ENCODE data around the gene NAB2. TPM values are rescaled to one million over a fixed set of nuclear protein-coding genes. Genes with fewer than 3 reads are reported as not detected.

The NAB2 gene
- total and polyA plus RNA-seq, 4 donors: 1.9 to 10.0 (median 6.2) TPM

DNA sequence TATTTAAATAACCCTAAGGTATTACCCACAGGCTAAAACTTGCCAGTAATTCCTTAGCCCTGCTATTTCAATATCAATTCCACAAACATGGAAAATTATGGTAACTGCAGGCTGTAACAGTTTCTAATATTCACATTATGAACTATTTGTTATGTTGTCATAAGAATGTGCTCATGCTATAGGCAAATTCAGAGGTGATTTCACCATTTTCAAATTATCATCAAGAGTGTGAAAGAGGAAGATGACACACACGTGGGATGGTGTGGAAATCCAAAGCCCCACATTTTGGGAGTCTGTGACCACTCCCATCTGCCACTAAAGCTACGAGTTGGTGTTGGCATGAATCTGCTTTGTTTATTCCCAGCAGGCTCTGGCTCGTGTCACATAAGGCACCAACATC, 33.1 kb upstream of the NAB2 start:
- TF ChIP-seq RXRA (IDR thresholded peaks at IDR 0.05): no peak
- no peak for TF ChIP-seq JUND (IDR thresholded peaks at IDR 0.05)
- no peak for TF ChIP-seq GABPA (IDR thresholded peaks at IDR 0.05 in 1 of 2, conservative IDR thresholded peaks at IDR 0.05 in 1 of 2)
- no peak for TF ChIP-seq HNF4A (conservative IDR thresholded peaks at IDR 0.05)
- TF ChIP-seq, protein P1, sequence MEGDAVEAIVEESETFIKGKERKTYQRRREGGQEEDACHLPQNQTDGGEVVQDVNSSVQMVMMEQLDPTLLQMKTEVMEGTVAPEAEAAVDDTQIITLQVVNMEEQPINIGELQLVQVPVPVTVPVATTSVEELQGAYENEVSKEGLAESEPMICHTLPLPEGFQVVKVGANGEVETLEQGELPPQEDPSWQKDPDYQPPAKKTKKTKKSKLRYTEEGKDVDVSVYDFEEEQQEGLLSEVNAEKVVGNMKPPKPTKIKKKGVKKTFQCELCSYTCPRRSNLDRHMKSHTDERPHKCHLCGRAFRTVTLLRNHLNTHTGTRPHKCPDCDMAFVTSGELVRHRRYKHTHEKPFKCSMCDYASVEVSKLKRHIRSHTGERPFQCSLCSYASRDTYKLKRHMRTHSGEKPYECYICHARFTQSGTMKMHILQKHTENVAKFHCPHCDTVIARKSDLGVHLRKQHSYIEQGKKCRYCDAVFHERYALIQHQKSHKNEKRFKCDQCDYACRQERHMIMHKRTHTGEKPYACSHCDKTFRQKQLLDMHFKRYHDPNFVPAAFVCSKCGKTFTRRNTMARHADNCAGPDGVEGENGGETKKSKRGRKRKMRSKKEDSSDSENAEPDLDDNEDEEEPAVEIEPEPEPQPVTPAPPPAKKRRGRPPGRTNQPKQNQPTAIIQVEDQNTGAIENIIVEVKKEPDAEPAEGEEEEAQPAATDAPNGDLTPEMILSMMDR (IDR thresholded peaks at IDR 0.05; ENCODE audit: low read depth, low read length, missing input control): no peak
- no peak for TF ChIP-seq TAF1 (conservative IDR thresholded peaks at IDR 0.05)
- TF ChIP-seq, protein P2, sequence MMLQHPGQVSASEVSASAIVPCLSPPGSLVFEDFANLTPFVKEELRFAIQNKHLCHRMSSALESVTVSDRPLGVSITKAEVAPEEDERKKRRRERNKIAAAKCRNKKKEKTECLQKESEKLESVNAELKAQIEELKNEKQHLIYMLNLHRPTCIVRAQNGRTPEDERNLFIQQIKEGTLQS (IDR thresholded peaks at IDR 0.05): no peak
- TF ChIP-seq HNF4G (IDR thresholded peaks at IDR 0.05): no peak
- TF ChIP-seq RAD21 (IDR thresholded peaks at IDR 0.05): no peak
- TF ChIP-seq, protein P3, sequence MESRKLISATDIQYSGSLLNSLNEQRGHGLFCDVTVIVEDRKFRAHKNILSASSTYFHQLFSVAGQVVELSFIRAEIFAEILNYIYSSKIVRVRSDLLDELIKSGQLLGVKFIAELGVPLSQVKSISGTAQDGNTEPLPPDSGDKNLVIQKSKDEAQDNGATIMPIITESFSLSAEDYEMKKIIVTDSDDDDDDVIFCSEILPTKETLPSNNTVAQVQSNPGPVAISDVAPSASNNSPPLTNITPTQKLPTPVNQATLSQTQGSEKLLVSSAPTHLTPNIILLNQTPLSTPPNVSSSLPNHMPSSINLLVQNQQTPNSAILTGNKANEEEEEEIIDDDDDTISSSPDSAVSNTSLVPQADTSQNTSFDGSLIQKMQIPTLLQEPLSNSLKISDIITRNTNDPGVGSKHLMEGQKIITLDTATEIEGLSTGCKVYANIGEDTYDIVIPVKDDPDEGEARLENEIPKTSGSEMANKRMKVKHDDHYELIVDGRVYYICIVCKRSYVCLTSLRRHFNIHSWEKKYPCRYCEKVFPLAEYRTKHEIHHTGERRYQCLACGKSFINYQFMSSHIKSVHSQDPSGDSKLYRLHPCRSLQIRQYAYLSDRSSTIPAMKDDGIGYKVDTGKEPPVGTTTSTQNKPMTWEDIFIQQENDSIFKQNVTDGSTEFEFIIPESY (IDR thresholded peaks at IDR 0.05): no peak
- TF ChIP-seq, protein P4, sequence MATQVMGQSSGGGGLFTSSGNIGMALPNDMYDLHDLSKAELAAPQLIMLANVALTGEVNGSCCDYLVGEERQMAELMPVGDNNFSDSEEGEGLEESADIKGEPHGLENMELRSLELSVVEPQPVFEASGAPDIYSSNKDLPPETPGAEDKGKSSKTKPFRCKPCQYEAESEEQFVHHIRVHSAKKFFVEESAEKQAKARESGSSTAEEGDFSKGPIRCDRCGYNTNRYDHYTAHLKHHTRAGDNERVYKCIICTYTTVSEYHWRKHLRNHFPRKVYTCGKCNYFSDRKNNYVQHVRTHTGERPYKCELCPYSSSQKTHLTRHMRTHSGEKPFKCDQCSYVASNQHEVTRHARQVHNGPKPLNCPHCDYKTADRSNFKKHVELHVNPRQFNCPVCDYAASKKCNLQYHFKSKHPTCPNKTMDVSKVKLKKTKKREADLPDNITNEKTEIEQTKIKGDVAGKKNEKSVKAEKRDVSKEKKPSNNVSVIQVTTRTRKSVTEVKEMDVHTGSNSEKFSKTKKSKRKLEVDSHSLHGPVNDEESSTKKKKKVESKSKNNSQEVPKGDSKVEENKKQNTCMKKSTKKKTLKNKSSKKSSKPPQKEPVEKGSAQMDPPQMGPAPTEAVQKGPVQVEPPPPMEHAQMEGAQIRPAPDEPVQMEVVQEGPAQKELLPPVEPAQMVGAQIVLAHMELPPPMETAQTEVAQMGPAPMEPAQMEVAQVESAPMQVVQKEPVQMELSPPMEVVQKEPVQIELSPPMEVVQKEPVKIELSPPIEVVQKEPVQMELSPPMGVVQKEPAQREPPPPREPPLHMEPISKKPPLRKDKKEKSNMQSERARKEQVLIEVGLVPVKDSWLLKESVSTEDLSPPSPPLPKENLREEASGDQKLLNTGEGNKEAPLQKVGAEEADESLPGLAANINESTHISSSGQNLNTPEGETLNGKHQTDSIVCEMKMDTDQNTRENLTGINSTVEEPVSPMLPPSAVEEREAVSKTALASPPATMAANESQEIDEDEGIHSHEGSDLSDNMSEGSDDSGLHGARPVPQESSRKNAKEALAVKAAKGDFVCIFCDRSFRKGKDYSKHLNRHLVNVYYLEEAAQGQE (IDR thresholded peaks at IDR 0.05): no peak
- TF ChIP-seq YY1 (IDR thresholded peaks at IDR 0.05): no peak
- no peak for TF ChIP-seq FOXA2 (IDR thresholded peaks at IDR 0.05)
- TF ChIP-seq NR2F2 (IDR thresholded peaks at IDR 0.05): no peak
- no peak for TF ChIP-seq EGR1 (IDR thresholded peaks at IDR 0.05; ENCODE audit: low read depth in 2 of 2)
- H3K9me3 ChIP-seq (ENCODE audit: control insufficient read depth in 4 of 4, low read length in 3 of 4): no peaks in the 10 kb centered on the region
- no peak overlapping the region for H3K9ac ChIP-seq (ENCODE audit: low read depth in 1 of 2, low read length in 2 of 2)
- H3K36me3 ChIP-seq (ENCODE audit: control insufficient read depth in 4 of 4, insufficient read depth in 3 of 4, low read depth in 1 of 4, low read length in 3 of 4): peaks cover 0 to 5% (median 2%) of the 10 kb centered on the region in 4 donors
- no peak overlapping the region for H3K27ac ChIP-seq (ENCODE audit: low read depth in 1 of 2, low read length in 2 of 2)
- no peak for DNase-seq (ENCODE audit: low spot score)
- H3K27me3 ChIP-seq (ENCODE audit: control insufficient read depth in 4 of 4, insufficient read depth in 4 of 4, low read length in 3 of 4): no peaks in the 10 kb centered on the region
- 80% methylated on average over 3 of the region's 3 CpGs for WGBS
- no peak overlapping the region for H3K4me3 ChIP-seq (ENCODE audit: low read depth in 1 of 3, low read length in 3 of 3)
- H3K4me1 ChIP-seq (ENCODE audit: control insufficient read depth in 4 of 4, insufficient read depth in 4 of 4, low read length in 3 of 4): no peaks in the 10 kb centered on the region

DNA sequence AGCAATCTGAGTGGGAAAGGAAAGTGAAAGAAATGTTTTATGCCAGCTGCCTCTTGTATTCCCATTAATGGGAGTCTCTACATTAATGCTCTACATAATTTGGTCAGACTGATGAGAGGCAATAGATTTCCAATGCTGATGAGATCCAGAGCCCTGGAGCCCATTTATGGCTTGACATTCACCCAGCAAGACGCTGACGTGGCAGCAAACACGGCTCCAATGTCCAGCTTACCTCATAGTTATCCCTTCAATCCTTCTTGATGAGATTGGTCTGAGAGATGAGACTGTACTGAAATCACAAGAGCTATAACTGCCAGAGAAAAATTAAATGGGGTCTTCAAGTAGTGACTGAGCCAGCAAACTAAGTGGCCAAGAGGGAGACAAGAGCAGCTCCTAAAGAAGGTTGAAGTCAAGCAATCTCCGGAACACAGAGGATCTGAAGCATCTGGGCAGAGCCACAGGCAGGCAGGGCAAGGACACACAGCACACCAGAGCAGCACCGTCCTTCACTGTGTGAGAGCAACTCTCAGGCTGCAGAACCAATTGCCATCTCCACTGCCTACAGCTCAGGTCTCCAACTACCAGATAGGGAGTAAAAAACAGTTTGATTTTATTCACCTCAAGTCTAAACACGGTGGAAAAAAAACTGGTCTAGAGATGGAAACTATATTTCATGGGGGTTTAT, 31.7 kb upstream of the NAB2 start:
- H3K27me3 ChIP-seq (ENCODE audit: control insufficient read depth in 4 of 4, insufficient read depth in 4 of 4, low read length in 3 of 4): no peaks in the 10 kb centered on the region
- 90% methylated on average over 6 of the region's 6 CpGs for WGBS
- peaks cover 0 to 5% (median 2%) of the 10 kb centered on the region in 4 donors for H3K36me3 ChIP-seq (ENCODE audit: control insufficient read depth in 4 of 4, insufficient read depth in 3 of 4, low read depth in 1 of 4, low read length in 3 of 4)
- DNase-seq (ENCODE audit: low spot score): no peak
- no peak overlapping the region for H3K27ac ChIP-seq (ENCODE audit: low read depth in 1 of 2, low read length in 2 of 2)
- no peaks in the 10 kb centered on the region for H3K9me3 ChIP-seq (ENCODE audit: control insufficient read depth in 4 of 4, low read length in 3 of 4)
- H3K4me3 ChIP-seq (ENCODE audit: low read depth in 1 of 3, low read length in 3 of 3): no peak overlapping the region
- TF ChIP-seq, protein P1 (IDR thresholded peaks at IDR 0.05; ENCODE audit: low read depth, low read length, missing input control): no peak
- TF ChIP-seq FOXA1 (IDR thresholded peaks at IDR 0.05) (no peak), HNF4G (IDR thresholded peaks at IDR 0.05) (no peak), SP1 (IDR thresholded peaks at IDR 0.05) (no peak)
- TF ChIP-seq, protein P3 (IDR thresholded peaks at IDR 0.05): no peak
- TF ChIP-seq, protein P2 (IDR thresholded peaks at IDR 0.05): no peak
- no peak overlapping the region for H3K9ac ChIP-seq (ENCODE audit: low read depth in 1 of 2, low read length in 2 of 2)
- no peaks in the 10 kb centered on the region for H3K4me1 ChIP-seq (ENCODE audit: control insufficient read depth in 4 of 4, insufficient read depth in 4 of 4, low read length in 3 of 4)

Data from liver (tissue), 9 donors.